ENCODE data around the gene AQP12B.
"Not testable (repeated sequence)": the region's sequence is repeated elsewhere in the genome, so short reads cannot be mapped to it uniquely, and the experiment has no call there.

The AQP12B gene

GRCh38 chr2:240680185-240680584, 2.5 kb downstream of the AQP12B start:
- not testable (repeated sequence) for DNase-seq

GRCh38 chr2:240678909-240679308, 3.8 kb downstream of the AQP12B start:
- DNase-seq, result not testable (repeated sequence)

GRCh38 chr2:240678043-240678442, 4.6 kb downstream of the AQP12B start:
- DNase-seq, result not testable (repeated sequence)

- not testable (repeated sequence) for DNase-seq
Observed at GRCh38 chr2:240675345-240675744, 7.3 kb downstream of the AQP12B start.

- not testable (repeated sequence) for DNase-seq
Observed at GRCh38 chr2:240674461-240675184, 8.1 kb downstream of the AQP12B start.

GRCh38 chr2:240672701-240673190, 9.9 kb downstream of the AQP12B start:
- DNase-seq, result no peak

- no peak for DNase-seq
Observed at GRCh38 chr2:240672076-240672700, 10.5 kb downstream of the AQP12B start.

- no peak for DNase-seq
Observed at GRCh38 chr2:240670950-240671349, 11.7 kb downstream of the AQP12B start.

- DNase-seq, result no peak
Observed at GRCh38 chr2:240670402-240670801, 12.3 kb downstream of the AQP12B start.

- no peak for DNase-seq
Observed at GRCh38 chr2:240664622-240665021, 18.1 kb downstream of the AQP12B start.

- no peak for DNase-seq
Observed at GRCh38 chr2:240663546-240664190, 19.0 kb downstream of the AQP12B start.

GRCh38 chr2:240662681-240663080, 20.0 kb downstream of the AQP12B start:
- no peak for DNase-seq

GRCh38 chr2:240659883-240660282, 22.8 kb downstream of the AQP12B start:
- not testable (repeated sequence) for DNase-seq

- DNase-seq, result no peak
Observed at GRCh38 chr2:240655931-240656886, 26.5 kb downstream of the AQP12B start.

GRCh38 chr2:240651185-240651584, 31.5 kb downstream of the AQP12B start:
- DNase-seq, result no peak

GRCh38 chr2:240650254-240650965, 32.3 kb downstream of the AQP12B start:
- DNase-seq, result no peak

GRCh38 chr2:240649331-240649730, 33.4 kb downstream of the AQP12B start:
- no peak for DNase-seq

- peak; percentile 20 for DNase-seq
Observed at GRCh38 chr2:240648650-240649275, 33.9 kb downstream of the AQP12B start.

GRCh38 chr2:240648155-240648649, 34.5 kb downstream of the AQP12B start:
- peak; percentile 17 for DNase-seq

- peak; percentile 17 for DNase-seq
Observed at GRCh38 chr2:240647503-240648154, 35.1 kb downstream of the AQP12B start.

All from stimulated activated CD8-positive, alpha-beta memory T cell treated with anti-CD3 and anti-CD28 coated beads, Interleukin-4, amount 100 ng/mL, for 48 hours (primary cell).